22Rv1 (cell line): Measurements from ENCODE around the gene SMURF2.

Source experiments
- H3K27ac ChIP-seq: fragments of 450-650 bp; 2 replicates; pipeline ENCODE4 v1.5.1; 2017
- ZFX ChIP-seq: fragments of 450-650 bp; IDR thresholded peaks from 2 replicates; pipeline ENCODE4 v1.6.1; 2017; ENCODE audit warnings: antibody characterized with exemption, borderline replicate concordance
- TF ChIP-seq, protein P1 (sequence below): fragments of 450-650 bp; IDR thresholded peaks from 2 replicates; pipeline ENCODE4 v1.5.1; 2017; ENCODE audit warnings: mild to moderate bottlenecking

The SMURF2 gene

DNA sequence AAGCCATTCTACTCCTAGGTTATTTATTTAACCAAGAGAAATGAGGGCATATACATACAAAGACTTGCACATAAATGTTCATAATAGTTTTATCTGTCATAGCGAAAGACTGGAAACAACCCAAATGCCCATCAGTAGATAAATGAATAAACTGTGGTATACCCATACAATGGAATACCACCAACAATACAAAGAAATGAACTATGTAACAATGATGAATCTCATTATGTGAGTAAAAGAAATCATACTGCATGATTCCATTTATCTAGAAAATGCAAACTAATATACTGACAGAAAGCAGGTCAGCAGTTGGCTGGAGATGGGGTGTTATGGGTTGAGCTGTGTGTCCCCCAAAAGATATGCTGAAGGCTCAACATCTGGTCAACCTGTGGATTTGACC is 98.0 kb downstream of the SMURF2 start:
- no peak for TF ChIP-seq ZFX
- TF ChIP-seq, protein P1, sequence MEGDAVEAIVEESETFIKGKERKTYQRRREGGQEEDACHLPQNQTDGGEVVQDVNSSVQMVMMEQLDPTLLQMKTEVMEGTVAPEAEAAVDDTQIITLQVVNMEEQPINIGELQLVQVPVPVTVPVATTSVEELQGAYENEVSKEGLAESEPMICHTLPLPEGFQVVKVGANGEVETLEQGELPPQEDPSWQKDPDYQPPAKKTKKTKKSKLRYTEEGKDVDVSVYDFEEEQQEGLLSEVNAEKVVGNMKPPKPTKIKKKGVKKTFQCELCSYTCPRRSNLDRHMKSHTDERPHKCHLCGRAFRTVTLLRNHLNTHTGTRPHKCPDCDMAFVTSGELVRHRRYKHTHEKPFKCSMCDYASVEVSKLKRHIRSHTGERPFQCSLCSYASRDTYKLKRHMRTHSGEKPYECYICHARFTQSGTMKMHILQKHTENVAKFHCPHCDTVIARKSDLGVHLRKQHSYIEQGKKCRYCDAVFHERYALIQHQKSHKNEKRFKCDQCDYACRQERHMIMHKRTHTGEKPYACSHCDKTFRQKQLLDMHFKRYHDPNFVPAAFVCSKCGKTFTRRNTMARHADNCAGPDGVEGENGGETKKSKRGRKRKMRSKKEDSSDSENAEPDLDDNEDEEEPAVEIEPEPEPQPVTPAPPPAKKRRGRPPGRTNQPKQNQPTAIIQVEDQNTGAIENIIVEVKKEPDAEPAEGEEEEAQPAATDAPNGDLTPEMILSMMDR, result no peak
- H3K27ac ChIP-seq, result no peak overlapping the region

DNA sequence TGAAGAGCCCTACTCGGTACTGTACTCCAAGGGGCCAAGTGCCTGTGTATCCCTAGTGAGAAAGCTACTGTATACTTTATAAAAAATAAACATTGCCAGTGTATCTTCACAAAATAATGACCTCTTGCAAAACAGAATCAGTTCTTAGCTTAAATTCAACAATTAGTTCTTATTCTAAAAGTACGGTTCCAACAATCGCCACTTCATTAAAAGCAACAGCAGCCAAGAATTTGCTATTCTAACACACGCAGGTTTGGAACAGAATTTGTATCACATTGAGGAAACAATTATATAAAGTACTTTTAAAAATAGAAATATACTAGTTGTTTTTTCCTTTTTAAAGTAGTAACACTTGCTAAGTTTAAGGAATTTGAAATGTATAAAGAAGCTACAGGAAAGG is 106.8 kb downstream of the SMURF2 start:
- TF ChIP-seq ZFX, result no peak
- TF ChIP-seq, protein P1, result no peak
- no peak overlapping the region for H3K27ac ChIP-seq

DNA sequence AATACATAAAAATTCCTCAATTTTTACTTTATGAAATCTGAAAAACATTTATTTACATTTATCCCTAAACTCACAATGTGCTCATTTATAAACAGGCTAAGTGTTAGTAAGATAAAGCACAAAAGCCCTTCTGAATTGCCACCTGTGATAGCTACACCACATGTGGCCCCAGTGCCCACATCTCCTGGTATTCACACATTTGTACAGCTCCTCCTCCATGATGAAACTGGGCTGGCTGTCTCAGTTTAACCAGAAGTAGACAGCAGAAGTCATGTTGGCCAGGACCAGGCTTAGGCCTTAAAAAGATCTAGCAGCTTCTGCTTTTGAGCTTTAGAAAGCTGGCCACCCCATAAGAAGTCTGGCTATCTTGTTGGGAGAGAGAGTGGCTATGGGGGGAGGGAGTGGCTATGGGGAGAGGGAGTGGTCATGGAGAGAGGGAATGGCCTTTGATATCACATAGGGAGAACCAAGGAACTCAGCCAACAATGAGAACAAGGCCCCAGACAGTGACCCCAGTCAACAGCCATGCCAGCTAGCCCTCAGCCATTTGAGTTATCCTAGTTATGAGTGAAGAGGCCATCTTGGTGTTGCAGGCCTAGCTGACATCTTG is 108.0 kb downstream of the SMURF2 start:
- TF ChIP-seq, protein P1, result no peak
- TF ChIP-seq ZFX, result no peak
- H3K27ac ChIP-seq, result no peak overlapping the region

DNA sequence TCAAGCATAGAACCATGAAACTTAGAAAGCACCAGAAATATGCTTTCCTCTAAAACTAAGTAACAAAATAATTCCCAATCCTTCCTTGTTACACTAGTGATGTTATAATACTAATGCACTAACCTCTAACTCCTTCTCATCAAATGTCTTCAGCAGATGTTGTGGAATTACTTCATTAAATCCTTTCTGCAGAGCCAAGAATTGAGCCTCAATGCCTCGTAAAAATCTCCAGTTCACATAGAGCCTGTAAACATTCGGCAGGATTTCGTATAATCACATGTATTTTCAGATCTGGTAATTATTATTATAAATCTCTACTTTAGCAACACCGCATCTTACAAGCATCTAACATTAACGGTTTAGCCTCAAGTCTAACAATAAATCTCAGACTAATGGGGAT is 110.6 kb downstream of the SMURF2 start:
- H3K27ac ChIP-seq, result no peak overlapping the region
- TF ChIP-seq, protein P1, result no peak
- TF ChIP-seq ZFX, result no peak

DNA sequence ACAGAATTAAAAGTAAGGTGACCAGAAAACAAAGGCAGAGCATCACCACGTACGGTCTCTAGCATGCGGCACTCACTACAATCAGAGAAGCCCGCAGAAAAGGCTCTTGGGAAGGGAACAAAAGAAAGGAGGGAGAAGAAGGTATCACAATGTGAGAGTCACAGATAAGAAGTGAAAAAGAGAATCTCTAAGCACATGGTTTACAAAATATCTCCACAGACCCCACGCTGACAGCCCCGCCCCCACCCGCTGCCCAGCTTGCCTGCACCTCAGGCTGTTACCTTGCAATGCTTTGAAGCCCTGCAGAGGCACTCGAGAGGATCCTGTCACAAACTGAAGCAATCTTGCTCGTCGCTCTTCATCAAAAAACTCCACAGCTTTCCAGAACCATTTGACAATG is 114.8 kb downstream of the SMURF2 start:
- TF ChIP-seq, protein P1, result no peak
- TF ChIP-seq ZFX, result no peak
- no peak overlapping the region for H3K27ac ChIP-seq

DNA sequence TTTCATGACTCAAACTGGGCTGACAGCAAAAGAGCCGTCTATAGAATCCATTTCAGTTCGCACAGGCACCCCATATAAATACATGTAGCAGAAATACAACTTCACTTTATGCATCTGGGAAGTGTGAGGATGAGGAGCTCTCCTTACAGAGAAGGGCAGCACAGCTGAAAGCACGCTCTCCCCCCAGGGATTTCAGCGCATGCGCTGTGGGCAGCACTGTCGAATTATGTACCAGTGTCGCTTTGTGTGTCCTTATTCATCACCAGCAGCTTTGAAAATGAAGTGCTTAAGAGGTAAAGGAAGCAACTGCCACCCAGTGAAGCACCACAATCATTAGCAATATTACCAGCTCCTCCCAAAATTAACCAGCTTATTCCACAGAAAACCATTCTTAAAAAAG is 115.4 kb downstream of the SMURF2 start:
- H3K27ac ChIP-seq, result no peak overlapping the region
- no peak for TF ChIP-seq ZFX
- TF ChIP-seq, protein P1, result no peak

DNA sequence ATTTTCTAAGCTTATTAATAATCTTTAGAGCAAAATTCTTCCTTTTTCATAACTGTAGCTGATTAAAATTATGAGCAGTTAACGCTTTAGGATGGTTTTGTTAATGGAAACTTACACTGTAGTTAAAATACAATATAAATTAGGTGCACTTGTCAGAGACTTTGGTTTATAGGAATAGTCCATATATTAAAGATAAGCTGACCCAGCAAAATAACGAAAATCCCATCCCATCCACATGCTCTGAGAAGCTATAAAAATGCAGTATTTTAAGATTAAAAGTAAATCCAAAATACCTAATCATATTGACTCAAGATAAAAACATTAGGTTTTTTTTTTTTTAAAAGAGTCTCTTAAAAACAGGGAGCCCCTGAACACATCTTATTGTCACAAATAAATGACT is 117.4 kb downstream of the SMURF2 start:
- H3K27ac ChIP-seq, result no peak overlapping the region
- no peak for TF ChIP-seq ZFX
- TF ChIP-seq, protein P1, result no peak
